Measurements from ENCODE around the gene TEX48.

TEX48 gene

GRCh38 chr9:114621561-114621960 lies 60.4 kb downstream of the TEX48 start:
- no peak for DNase-seq (ENCODE audit: low read depth)

GRCh38 chr9:114619191-114619761 lies 62.7 kb downstream of the TEX48 start:
- no peak for DNase-seq (ENCODE audit: low read depth)

GRCh38 chr9:114616684-114617520 lies 65.1 kb downstream of the TEX48 start:
- no peak for DNase-seq (ENCODE audit: low read depth)

Data from activated T-cell treated with anti-CD3 and anti-CD28 coated beads for 24 hours (primary cell).